GM12865 (cell line): ENCODE data around the gene MOG.

Experiments
- DNase-seq: peaks from one replicate; pipeline ENCODE4 v3.0.0; 2010; ENCODE audit warnings: low read depth
- H3K4me3 ChIP-seq: 2 replicates; pipeline ENCODE4 v1.5.1; 2011; ENCODE audit warnings: mild to moderate bottlenecking, low read depth, low read length, control low read depth
- CTCF ChIP-seq: IDR thresholded peaks from 2 replicates; pipeline ENCODE4 v1.5.1; 2011; ENCODE audit warnings: low read length, control low read depth, low read depth, inconsistent platforms; ENCODE audit not compliant: insufficient read depth; ENCODE audit errors: missing control alignments

The MOG gene

GRCh38 chr6:29710281-29710941 lies 53.5 kb downstream of the MOG start:
- DNase-seq = no peak
- no peak overlapping the region for H3K4me3 ChIP-seq
- no peak for TF ChIP-seq CTCF

GRCh38 chr6:29720863-29721262 lies 64.0 kb downstream of the MOG start:
- DNase-seq = peak; percentile 41
- peak; percentile 15 for TF ChIP-seq CTCF
- no peak overlapping the region for H3K4me3 ChIP-seq
